Lower leg skin (tissue), 4 donors: ENCODE data around the gene STEAP3. TPM values are rescaled to one million over a fixed set of nuclear protein-coding genes. Genes with fewer than 3 reads are reported as not detected.

Experiments
- DNase-seq, 2 donors: peaks; one replicate each; pipeline ENCODE4 v3.0.0-alpha.2; 2019; ENCODE audit warnings: low spot score in 2 of 2
- H3K4me3 ChIP-seq: fragments of 200-600 bp; sonication (generic); 2 replicates; pipeline ENCODE4 v1.5.1; 2017; ENCODE audit warnings: mild to moderate bottlenecking, low read depth; ENCODE audit not compliant: poor library complexity, severe bottlenecking
- CTCF ChIP-seq, 3 donors: fragments of 450-650 bp; IDR thresholded peaks; one replicate each; pipeline ENCODE4 v1.5.1; 2016; ENCODE audit warnings: antibody characterized with exemption in 3 of 3, mild to moderate bottlenecking in 3 of 3, moderate library complexity in 2 of 3
- POLR2A ChIP-seq, 2 donors: fragments of 450-650 bp; IDR thresholded peaks; one replicate each; pipeline ENCODE4 v1.6.1; 2016 to 2017; ENCODE audit warnings: antibody characterized with exemption in 2 of 2, mild to moderate bottlenecking in 1 of 2, moderate library complexity in 1 of 2
- WGBS, 2 donors: methylation state at CpG; one replicate each; pipeline ENCODE4 v1.1.5; 2018; 5-methylcytosine and 5-hydroxymethylcytosine counted together
- intact Hi-C: fragments of 100-400 bp; cut with DNase I; formaldehyde crosslinking; loops from one replicate; pipeline ENCODE4 v1.15.0; 2023; ENCODE audit warnings: low total_unique reads
- total RNA-seq, 4 donors: library from RNA; depleted of rRNA; stranded (reverse); fragments of >200 nt; gene quantifications; one replicate each; pipeline ENCODE4 v1.1.0, GENCODE V29; 2016

STEAP3 gene
- total RNA-seq, 4 donors from 2014 or later, result 16.7 to 25.1 (median 22.0) TPM

GRCh38 chr2:119246884-119247843, 23.5 kb downstream of the STEAP3 start:
- DNase-seq, result peak in 1 of 2 donors; percentile 79
- no peak for TF ChIP-seq POLR2A (IDR thresholded peaks at IDR 0.05)
- no peak for TF ChIP-seq CTCF (IDR thresholded peaks at IDR 0.05)
- no peak overlapping the region for H3K4me3 ChIP-seq
- WGBS, 2 donors, result 89% methylated on average over 23 of the region's 24 CpGs
- intact Hi-C loops, result no loop called here

GRCh38 chr2:119247844-119248271, 24.2 kb downstream of the STEAP3 start:
- 93 to 95% methylated on average over 29 of the region's 29 CpGs for WGBS, 2 donors
- DNase-seq, result peak in 1 of 2 donors; percentile 68
- intact Hi-C loops, result no loop called here
- no peak overlapping the region for H3K4me3 ChIP-seq
- no peak for TF ChIP-seq CTCF (IDR thresholded peaks at IDR 0.05)
- no peak for TF ChIP-seq POLR2A (IDR thresholded peaks at IDR 0.05)

GRCh38 chr2:119248311-119248710, 24.7 kb downstream of the STEAP3 start:
- intact Hi-C loops, result no loop called here
- 59 to 73% methylated on average over 7 of the region's 7 CpGs for WGBS, 2 donors
- DNase-seq, result peak in 1 of 2 donors; percentile 61
- H3K4me3 ChIP-seq, result no peak overlapping the region
- no peak for TF ChIP-seq POLR2A (IDR thresholded peaks at IDR 0.05)
- no peak for TF ChIP-seq CTCF (IDR thresholded peaks at IDR 0.05)

- peak in 1 of 2 donors; percentile 62 for DNase-seq
- WGBS, 2 donors, result 85 to 96% methylated on average over 5 of the region's 5 CpGs
- H3K4me3 ChIP-seq, result no peak overlapping the region
- intact Hi-C loops, result no loop called here
- TF ChIP-seq POLR2A (IDR thresholded peaks at IDR 0.05) (no peak), CTCF (IDR thresholded peaks at IDR 0.05) (no peak)
Observed at GRCh38 chr2:119248751-119249150, 25.1 kb downstream of the STEAP3 start.

- intact Hi-C loops, result no loop called here
- no peak overlapping the region for H3K4me3 ChIP-seq
- WGBS, 2 donors, result 81 to 95% methylated on average over 3 of the region's 3 CpGs
- DNase-seq, result peak in 1 of 2 donors; percentile 67
- TF ChIP-seq CTCF (IDR thresholded peaks at IDR 0.05) (no peak), POLR2A (IDR thresholded peaks at IDR 0.05) (no peak)
Observed at GRCh38 chr2:119249311-119249710, 25.7 kb downstream of the STEAP3 start.
